GM18517 (cell line): ENCODE measurements around the gene ME1.
"Not testable (repeated sequence)": the region's sequence is repeated elsewhere in the genome, so short reads cannot be mapped to it uniquely, and the experiment has no call there.

Source experiments
- ATAC-seq: cut with Tn5 transposase; IDR thresholded peaks from one replicate; pipeline ENCODE4 v1.9.1; 2021; ENCODE audit warnings: mild to moderate bottlenecking, moderate library complexity; ENCODE audit not compliant: unreplicated experiment

The ME1 gene

DNA sequence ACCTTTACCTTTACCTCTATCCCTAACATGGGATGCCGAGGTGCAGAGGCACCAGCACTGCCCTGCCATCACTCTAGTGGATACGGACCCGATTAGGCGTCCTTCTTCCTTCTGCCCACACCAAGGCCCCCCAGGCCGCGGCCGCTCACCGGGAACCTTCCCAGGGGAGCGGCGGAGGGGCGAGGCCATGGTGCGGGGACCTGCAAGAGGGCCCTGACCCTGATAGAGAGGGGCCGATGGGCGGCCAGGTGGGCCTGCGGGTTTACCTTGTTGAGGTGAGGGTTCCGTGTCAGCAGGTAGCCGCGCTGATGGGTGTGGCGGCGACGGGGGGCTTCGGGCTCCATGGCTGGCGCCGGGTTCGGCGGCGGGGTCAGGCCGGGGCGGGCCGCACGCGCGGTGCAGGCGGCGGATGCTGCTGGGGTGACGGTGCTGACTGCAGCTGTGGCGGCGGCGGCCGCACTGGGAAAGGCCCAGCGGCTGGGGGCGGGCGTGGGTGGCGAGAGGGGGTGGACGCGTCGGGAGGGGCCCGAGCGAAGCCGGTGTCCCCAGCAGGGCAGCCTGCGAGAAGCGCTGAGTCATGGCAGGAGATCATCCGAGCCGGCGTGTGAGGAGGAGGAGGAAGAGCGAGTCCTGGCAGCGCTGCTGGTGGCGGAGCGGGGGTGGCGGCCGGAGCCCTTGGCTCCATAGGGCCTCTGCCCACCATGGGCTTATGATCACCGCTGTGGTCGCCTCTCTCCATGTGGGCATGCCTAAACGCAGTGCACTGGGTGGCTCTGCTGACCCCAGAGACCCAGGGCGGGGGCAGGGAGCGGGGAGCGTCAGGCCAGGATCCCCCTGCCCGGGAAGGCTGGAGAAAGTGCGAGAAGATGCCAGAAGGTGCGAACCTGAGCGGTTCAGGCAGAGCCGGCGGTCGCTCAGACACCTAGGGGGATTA lies at the start of gene ME1:
Gene ME1, minus strand, starts transcription at position 441 of the 934 bp plus-strand sequence. Its CDS starts 97 bp downstream, at position 344.
- ATAC-seq = peak; percentile 71

DNA sequence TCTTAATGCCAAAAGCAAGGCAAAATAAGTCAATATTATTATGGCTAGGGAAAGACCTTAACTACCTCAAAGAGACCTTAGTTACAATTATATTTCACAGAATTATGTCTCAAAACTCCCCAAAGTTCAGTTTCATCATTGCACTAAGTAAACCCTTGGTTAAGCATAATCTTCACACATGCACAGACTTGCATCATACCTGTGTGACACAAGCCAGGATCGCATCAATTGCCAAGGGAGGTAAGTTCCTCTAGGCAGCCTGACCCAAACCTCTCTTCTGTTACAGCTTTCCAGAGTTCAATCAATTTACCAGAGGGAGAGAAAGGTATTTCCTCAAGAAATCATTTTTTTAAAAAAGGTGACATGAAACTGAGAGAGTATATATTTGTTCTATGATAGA lies 49.6 kb upstream of the ME1 start:
- ATAC-seq = no peak

DNA sequence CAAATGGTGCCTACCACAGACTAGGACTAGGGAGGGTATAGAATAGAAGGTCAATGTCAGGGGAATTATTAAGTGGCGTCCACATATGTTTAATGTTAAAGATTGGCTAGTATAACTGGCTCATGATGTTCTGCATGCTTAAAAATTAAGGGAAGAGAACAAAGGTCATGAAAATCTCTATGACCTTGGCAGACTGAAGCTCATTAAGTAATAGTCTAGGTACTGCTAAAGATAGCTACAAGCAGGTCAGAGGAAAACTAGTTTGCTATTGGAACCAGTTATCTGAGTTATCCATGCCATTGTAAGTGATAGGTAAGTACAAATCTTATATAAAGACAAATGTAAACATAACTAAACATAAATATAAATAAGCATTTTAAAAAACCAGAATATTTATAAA lies 48.5 kb upstream of the ME1 start:
- no peak for ATAC-seq

GRCh38 chr6:83476971-83477370 lies 46.1 kb upstream of the ME1 start:
- ATAC-seq = no peak

DNA sequence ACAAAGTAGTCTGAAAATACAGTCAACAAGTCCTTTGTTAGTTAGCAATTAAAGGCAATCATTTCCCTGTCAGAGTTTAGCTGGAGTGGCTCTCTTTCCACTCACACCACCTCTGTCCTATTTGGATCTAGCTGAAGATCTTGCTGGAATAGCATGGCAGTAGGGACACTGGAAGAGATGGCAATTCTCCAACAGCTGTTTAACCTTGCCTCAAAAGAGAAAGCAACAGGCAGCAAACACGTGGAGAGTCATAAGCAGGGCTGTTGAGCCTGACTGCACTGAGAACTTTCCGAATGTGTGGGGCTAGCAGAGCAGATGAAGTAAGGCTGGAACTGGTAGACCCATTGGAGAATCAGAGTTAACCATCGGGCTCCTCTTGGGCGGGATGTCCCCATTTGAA lies 43.5 kb upstream of the ME1 start:
- no peak for ATAC-seq

GRCh38 chr6:83472767-83473166 lies 41.9 kb upstream of the ME1 start:
- no peak for ATAC-seq

DNA sequence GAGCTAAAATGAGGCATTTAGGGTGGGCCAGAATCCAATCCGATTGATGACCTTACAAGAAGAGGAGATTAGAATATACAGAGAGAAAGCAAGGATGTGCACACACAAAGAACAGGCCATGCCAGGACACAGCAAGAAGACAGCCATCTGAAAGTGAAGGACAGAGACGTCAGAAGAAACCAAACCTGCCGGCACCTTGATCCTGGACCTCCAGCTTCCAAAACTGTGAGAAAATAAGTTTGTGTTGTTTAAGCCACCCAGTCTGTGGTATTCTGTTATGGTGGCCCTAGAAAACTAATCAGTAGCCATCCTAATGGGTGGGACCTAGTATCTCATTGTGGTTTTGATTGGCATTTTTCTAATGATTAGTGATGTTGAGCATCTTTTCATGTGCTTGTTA lies 39.7 kb upstream of the ME1 start:
- ATAC-seq = no peak

- ATAC-seq = no peak
These were observed 39.1 kb upstream of the ME1 start for GRCh38 chr6:83470001-83470400.

DNA sequence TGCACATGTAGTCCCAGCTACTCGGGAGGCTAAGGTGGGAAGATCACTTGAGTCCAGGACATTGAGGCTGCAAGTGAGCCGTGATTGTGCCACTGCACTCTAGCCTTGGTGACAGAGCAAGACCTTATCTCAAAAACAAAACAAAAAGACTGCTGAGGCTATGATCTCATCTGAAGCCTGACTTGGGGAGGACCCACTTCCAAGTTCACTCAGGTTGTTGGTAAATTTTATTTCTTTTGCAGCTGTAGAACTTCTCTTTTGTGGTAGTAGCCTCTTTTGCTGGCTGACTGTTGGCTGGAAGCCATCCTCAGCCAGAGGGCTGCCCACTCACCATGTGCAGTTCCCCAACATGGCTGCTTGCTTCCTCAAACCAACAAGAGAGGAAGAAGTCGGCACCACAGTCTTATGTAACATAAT lies 36.8 kb upstream of the ME1 start:
- no peak for ATAC-seq

DNA sequence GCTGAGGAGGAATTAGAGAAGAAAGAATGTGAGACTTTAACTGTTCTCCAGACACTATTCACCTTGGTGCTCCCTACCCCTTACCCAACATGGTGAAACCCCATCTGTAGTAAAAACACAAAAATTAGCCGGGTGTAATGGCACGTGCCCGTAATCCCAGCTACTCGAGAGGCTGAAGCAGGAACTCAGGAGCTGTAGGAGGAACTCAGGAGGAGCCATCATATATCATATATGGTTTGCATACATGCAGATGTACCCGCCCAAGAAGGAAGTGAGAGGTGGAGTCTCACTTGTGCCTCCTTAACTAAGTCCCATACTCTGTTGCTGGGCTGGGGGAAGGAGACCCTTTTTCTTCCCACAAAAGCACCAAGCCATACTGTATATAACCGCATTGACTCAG lies 35.5 kb upstream of the ME1 start:
- ATAC-seq = no peak

GRCh38 chr6:83464381-83465140 lies 33.7 kb upstream of the ME1 start:
- ATAC-seq = no peak

DNA sequence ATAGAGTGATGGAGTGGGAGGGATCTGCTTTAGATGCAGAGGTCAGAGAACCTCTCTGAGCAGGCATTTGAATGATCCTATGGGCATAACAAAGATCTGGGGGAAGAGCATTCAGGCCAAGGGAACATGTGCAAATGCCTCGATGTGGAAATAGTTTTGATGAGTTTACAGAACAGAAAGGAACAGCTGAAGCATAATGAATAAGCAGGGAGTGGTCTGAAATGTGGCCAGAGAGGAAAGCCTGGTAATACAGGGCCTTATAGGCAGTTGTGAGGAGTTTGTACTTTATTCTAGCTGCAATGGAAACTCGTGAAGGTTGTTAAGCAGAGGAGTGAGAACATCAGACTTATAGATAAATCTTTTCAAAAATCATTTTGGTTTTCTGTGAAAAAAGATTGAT lies 33.0 kb upstream of the ME1 start:
- no peak for ATAC-seq

DNA sequence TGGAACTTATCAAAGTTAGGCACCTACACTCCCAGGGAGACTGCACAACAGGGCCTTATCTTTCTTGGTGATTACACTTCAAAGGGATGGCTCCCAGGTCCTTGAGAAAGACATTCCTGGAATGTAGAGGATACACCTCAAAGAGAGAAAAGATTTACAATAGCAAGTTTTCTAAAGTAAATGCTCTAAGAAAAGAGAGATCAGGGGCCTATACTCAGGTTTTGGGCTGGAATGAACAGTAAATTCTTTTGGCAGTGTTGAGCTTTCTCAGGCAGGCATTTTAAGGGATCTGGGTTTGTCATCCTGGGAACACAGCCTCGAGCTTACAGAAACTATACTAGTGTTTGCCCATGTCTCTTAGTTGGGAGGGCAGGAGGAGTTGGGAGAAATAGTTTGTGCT lies 31.7 kb upstream of the ME1 start:
- ATAC-seq = no peak

DNA sequence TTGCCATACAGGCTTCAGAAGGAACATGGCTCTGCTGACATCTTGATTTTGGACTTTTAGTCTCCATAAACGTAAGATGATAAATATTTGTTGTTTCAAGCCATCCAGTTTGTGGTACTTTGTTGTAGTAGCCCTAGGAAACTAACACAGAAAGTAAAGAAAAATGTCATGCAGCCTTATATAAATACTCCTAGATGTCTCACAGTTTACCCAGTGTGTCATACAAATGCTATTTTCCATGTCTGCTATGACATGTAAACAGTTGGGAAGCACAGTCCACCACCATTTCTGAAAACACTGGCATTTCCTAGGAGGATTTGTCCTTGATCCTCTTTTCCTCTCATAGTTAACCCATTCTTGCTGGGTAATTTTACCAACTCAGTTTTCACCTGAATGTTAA lies 30.6 kb upstream of the ME1 start:
- no peak for ATAC-seq

DNA sequence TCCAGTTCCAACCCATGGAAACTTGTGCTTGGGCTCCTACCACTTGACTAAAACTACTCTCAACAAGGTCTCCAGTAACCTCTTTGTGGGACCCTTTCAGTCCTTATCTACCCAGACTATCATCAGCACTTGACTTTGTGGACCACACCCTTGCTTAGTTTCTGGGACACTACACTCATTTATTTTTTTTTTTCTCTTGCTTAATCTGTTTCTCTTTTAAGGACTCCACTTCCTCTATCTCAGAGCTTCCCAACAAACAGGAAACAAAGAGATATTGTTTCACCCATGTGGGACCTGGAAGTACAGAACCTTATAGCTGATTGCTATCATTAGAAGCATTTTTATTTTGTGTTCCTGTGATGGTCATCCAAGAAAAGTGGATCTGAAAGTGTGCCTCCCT lies 28.8 kb upstream of the ME1 start:
- no peak for ATAC-seq

DNA sequence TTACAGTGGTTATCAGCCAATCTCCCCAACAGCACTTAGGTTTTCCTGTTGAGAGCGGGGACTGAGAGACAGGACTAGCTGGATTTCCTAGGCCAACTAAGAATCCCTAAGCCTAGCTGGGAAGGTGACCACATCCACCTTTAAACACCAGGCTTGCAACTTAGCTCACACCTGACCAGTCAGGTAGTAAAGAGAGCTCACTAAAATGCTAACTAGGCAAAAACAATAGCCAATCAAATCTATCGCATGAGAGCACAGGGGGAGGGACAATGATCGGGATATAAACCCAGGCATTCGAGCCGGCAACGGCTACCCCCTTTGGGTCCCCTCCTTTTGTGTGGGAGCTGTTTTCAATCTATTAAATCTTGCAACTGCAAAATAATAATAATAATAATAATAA lies 19.2 kb upstream of the ME1 start:
- not testable (repeated sequence) for ATAC-seq

GRCh38 chr6:83444086-83444699 lies 13.3 kb upstream of the ME1 start:
- not testable (repeated sequence) for ATAC-seq

DNA sequence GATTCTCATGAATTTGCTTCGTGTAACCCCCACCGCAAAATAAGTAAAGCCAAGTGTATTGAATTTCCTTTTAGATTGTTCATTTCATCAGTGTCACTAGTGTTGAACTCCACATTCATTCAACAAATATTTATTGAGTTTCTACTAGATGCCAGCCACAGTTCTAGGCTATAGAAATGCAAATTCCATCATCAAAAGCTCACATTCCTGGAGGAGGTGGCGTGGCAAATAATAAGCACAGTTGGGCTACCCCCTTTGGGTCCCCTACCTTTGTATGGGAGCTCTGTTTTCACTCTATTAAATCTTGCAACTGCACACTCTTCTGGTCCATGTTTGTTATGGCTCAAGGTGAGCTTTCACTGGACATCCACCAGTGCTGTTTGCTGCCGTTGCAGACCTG lies 12.7 kb upstream of the ME1 start:
- no peak for ATAC-seq

GRCh38 chr6:83442752-83443151 lies 11.9 kb upstream of the ME1 start:
- ATAC-seq = no peak

DNA sequence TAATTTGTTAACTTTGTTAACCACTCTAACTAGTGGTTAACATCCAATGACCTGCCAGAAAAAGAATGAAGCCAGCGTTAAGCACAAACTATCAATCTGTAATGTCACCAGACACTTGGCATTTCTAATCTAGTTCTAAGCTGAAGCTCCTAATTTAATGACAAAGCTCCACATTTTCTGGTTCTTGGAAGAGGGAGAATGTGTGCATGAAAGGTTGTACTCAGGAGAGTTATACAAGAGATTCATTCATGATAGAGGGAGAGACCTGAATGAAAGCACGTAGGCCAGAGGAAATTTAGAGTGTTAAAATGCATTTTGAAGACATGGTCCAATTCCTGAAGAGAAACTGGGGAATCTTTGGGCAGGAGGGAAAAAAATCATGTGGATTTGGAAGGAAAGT lies 8.3 kb upstream of the ME1 start:
- ATAC-seq = no peak

GRCh38 chr6:83436674-83437073 lies 5.8 kb upstream of the ME1 start:
- ATAC-seq = no peak

GRCh38 chr6:83433177-83433576 lies 2.3 kb upstream of the ME1 start:
- no peak for ATAC-seq
